Prostate gland (tissue), 2 donors: ENCODE data around the gene NFATC1. TPM values are rescaled to one million over a fixed set of nuclear protein-coding genes. Genes with fewer than 3 reads are reported as not detected.

Experiments used
- DNase-seq: peaks from one replicate; pipeline ENCODE4 v3.0.0-alpha.2; 2019; ENCODE audit warnings: low spot score
- H3K27ac ChIP-seq, 2 donors: fragments of 200-600 bp; sonication (generic); 2 replicates each; pipeline ENCODE4 v1.5.1; 2017 to 2019
- H3K27me3 ChIP-seq: fragments of 200-600 bp; sonication (generic); replicated peaks from 2 replicates; pipeline ENCODE4 v1.5.1; 2019; ENCODE audit not compliant: insufficient read depth
- H3K36me3 ChIP-seq, 2 donors: fragments of 200-600 bp; sonication (generic); 1 replicate in 1 of 2; 2 replicates in 1 of 2; pipeline versions ENCODE4 v1.5.1 to v1.8.1; 2017 to 2019
- H3K4me1 ChIP-seq: fragments of 200-600 bp; sonication (generic); replicated peaks from 2 replicates; pipeline ENCODE4 v1.5.1; 2019
- H3K4me3 ChIP-seq, 2 donors: fragments of 200-600 bp; sonication (generic); 2 replicates each; pipeline ENCODE4 v1.5.1; 2017 to 2019
- H3K9me3 ChIP-seq: fragments of 200-600 bp; sonication (generic); 2 replicates; pipeline ENCODE4 v1.5.1; 2017
- CTCF ChIP-seq, 4 experiments: fragments of 200-600 bp in 2 of 4; fragments of 450-650 bp in 2 of 4; sonication (generic) in 2 of 4; IDR thresholded peaks; 1 replicate in 3 of 4; 2 replicates in 1 of 4; pipeline ENCODE4 v1.5.1; 2016 to 2019; ENCODE audit warnings: antibody characterized with exemption in 4 of 4, mild to moderate bottlenecking in 2 of 4, moderate library complexity in 2 of 4
- POLR2A ChIP-seq: fragments of 450-650 bp; IDR thresholded peaks from one replicate; pipeline ENCODE4 v1.6.1; 2016; ENCODE audit warnings: antibody characterized with exemption, mild to moderate bottlenecking
- POLR2AphosphoS5 ChIP-seq: sonication (generic); formaldehyde crosslinking; IDR thresholded peaks from one replicate; pipeline ENCODE4 v1.6.1; 2017; ENCODE audit warnings: antibody characterized with exemption
- WGBS: methylation state at CpG from one replicate; pipeline ENCODE4 v1.1.5; 2018; 5-methylcytosine and 5-hydroxymethylcytosine counted together
- intact Hi-C: fragments of 100-400 bp; cut with DNase I; formaldehyde crosslinking; loops from one replicate; pipeline ENCODE4 v1.14.2; 2022
- total RNA-seq, 2 donors: library from RNA; depleted of rRNA; stranded (reverse); fragments of >200 nt; gene quantifications; one replicate each; pipeline ENCODE4 v1.1.0, GENCODE V29; 2016

Gene NFATC1
- total RNA-seq, 2 donors from 2014 or later, result 16.8 to 24.6 TPM

GRCh38 chr18:79452991-79453645 lies 57.4 kb downstream of the NFATC1 start:
- H3K36me3 ChIP-seq, result no peaks in the 10 kb centered on the region
- TF ChIP-seq POLR2AphosphoS5 (no peak), CTCF (IDR thresholded peaks at IDR 0.05) (no peak), POLR2A (no peak)
- peaks cover 4% of the 10 kb centered on the region for H3K4me1 ChIP-seq
- intact Hi-C loops, result no loop called here
- H3K27me3 ChIP-seq, result no peaks in the 10 kb centered on the region
- DNase-seq, result no peak
- H3K4me3 ChIP-seq, result no peak overlapping the region
- H3K27ac ChIP-seq, result no peak overlapping the region
- no peaks in the 10 kb centered on the region for H3K9me3 ChIP-seq
- WGBS, result 94% methylated on average over 19 of the region's 19 CpGs

GRCh38 chr18:79453816-79454735 lies 58.3 kb downstream of the NFATC1 start:
- H3K27me3 ChIP-seq, result no peaks in the 10 kb centered on the region
- WGBS, result 75% methylated on average over 29 of the region's 32 CpGs
- TF ChIP-seq POLR2AphosphoS5 (no peak), CTCF (IDR thresholded peaks at IDR 0.05) (no peak), POLR2A (no peak)
- no peak overlapping the region for H3K27ac ChIP-seq
- H3K9me3 ChIP-seq, result no peaks in the 10 kb centered on the region
- intact Hi-C loops, result no loop called here
- no peak overlapping the region for H3K4me3 ChIP-seq
- H3K4me1 ChIP-seq, result peaks cover 4% of the 10 kb centered on the region
- no peaks in the 10 kb centered on the region for H3K36me3 ChIP-seq
- peak; percentile 34 for DNase-seq

GRCh38 chr18:79455261-79455660 lies 59.5 kb downstream of the NFATC1 start:
- TF ChIP-seq POLR2AphosphoS5 (no peak), CTCF (IDR thresholded peaks at IDR 0.05) (no peak), POLR2A (no peak)
- Histone ChIP-seq H3K4me3 (no peak overlapping the region), H3K4me1 (peaks cover 4% of the 10 kb centered on the region), H3K36me3 (no peaks in the 10 kb centered on the region), H3K27ac (no peak overlapping the region), H3K9me3 (no peaks in the 10 kb centered on the region), H3K27me3 (no peaks in the 10 kb centered on the region)
- DNase-seq, result no peak
- intact Hi-C loops, result no loop called here
- WGBS, result 90% methylated on average over 24 of the region's 26 CpGs

- Histone ChIP-seq H3K9me3 (no peaks in the 10 kb centered on the region), H3K27ac (no peak overlapping the region), H3K4me3 (no peak overlapping the region), H3K36me3 (no peaks in the 10 kb centered on the region), H3K27me3 (no peaks in the 10 kb centered on the region), H3K4me1 (peaks cover 4% of the 10 kb centered on the region)
- TF ChIP-seq POLR2A (no peak), POLR2AphosphoS5 (no peak), CTCF (IDR thresholded peaks at IDR 0.05) (no peak)
- WGBS, result 95% methylated on average over 34 of the region's 37 CpGs
- intact Hi-C loops, result no loop called here
- no peak for DNase-seq
Measured at GRCh38 chr18:79456105-79456980, 60.6 kb downstream of the NFATC1 start.
